Measurements from ENCODE around the gene ELMO1. TPM values are rescaled to one million over a fixed set of nuclear protein-coding genes. Genes with fewer than 3 reads are reported as not detected.

The ELMO1 gene
- total RNA-seq, 1 donor from 2014 or later, result 29.4 TPM

DNA sequence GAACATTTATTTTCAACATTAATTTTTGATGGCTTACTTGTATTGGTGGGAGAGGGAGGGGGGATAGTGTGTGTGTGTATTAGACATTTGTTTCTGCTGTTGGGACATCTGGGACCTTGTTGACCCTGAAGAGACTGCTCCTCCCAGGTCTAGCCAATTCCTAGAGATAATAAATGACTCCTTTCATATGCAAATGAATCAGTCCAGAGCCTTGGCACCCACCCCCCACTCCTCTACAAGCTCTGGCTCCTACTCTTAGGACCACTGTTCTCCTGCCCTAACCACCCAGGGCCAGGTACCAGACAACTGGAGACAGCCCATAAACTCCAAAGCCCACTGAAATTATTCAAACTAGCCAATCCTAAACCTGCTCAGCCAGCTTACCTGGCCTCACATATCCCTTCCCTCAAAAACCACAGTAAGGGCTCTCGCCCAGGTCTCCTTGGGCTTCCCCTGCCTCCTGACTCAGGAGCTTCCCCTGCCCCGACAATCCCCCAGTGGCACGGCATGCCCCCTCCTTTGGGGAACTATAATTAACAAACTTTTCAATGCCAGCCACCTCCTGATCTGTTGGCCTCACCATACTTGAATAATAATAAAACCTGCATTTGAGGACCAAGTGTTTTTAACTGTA, 233.3 kb downstream of the ELMO1 start:
- Mint-ChIP-seq H3K9me3 (no peaks in the 10 kb centered on the region), H3K36me3 (no peaks in the 10 kb centered on the region), H3K4me1 (ENCODE audit: unreplicated experiment) (peaks cover 50% of the 10 kb centered on the region), H3K27me3 (no peaks in the 10 kb centered on the region), H3K27ac (no peak overlapping the region), H3K4me3 (no peak overlapping the region)
- DNase-seq (ENCODE audit: extremely low spot score, unreplicated experiment), result no peak
- TF ChIP-seq CTCF (conservative IDR thresholded peaks at IDR 0.05), result no peak

GRCh38 chr7:37212556-37212955, 236.1 kb downstream of the ELMO1 start:
- no peaks in the 10 kb centered on the region for H3K9me3 Mint-ChIP-seq
- peaks cover 54% of the 10 kb centered on the region for H3K4me1 Mint-ChIP-seq (ENCODE audit: unreplicated experiment)
- H3K36me3 Mint-ChIP-seq, result no peaks in the 10 kb centered on the region
- H3K27me3 Mint-ChIP-seq, result no peaks in the 10 kb centered on the region
- H3K27ac Mint-ChIP-seq, result no peak overlapping the region
- no peak for TF ChIP-seq CTCF (conservative IDR thresholded peaks at IDR 0.05)
- H3K4me3 Mint-ChIP-seq, result peak overlapping the region; percentile 24
- DNase-seq (ENCODE audit: extremely low spot score, unreplicated experiment), result no peak

- no peak for TF ChIP-seq CTCF (conservative IDR thresholded peaks at IDR 0.05)
- Mint-ChIP-seq H3K36me3 (no peaks in the 10 kb centered on the region), H3K4me1 (ENCODE audit: unreplicated experiment) (peaks cover 52% of the 10 kb centered on the region), H3K27me3 (no peaks in the 10 kb centered on the region), H3K4me3 (no peak overlapping the region), H3K9me3 (no peaks in the 10 kb centered on the region), H3K27ac (no peak overlapping the region)
- DNase-seq (ENCODE audit: extremely low spot score, unreplicated experiment), result no peak
Measured at GRCh38 chr7:37212051-37212450, 236.6 kb downstream of the ELMO1 start.

GRCh38 chr7:37211097-37211880, 237.4 kb downstream of the ELMO1 start:
- H3K36me3 Mint-ChIP-seq, result no peaks in the 10 kb centered on the region
- TF ChIP-seq CTCF (conservative IDR thresholded peaks at IDR 0.05), result no peak
- no peaks in the 10 kb centered on the region for H3K27me3 Mint-ChIP-seq
- peaks cover 46% of the 10 kb centered on the region for H3K4me1 Mint-ChIP-seq (ENCODE audit: unreplicated experiment)
- no peaks in the 10 kb centered on the region for H3K9me3 Mint-ChIP-seq
- no peak for DNase-seq (ENCODE audit: extremely low spot score, unreplicated experiment)
- H3K4me3 Mint-ChIP-seq, result peak overlapping the region; percentile 31
- no peak overlapping the region for H3K27ac Mint-ChIP-seq

- no peak overlapping the region for H3K4me3 Mint-ChIP-seq
- H3K27me3 Mint-ChIP-seq, result no peaks in the 10 kb centered on the region
- no peak for DNase-seq (ENCODE audit: extremely low spot score, unreplicated experiment)
- TF ChIP-seq CTCF (conservative IDR thresholded peaks at IDR 0.05), result no peak
- H3K27ac Mint-ChIP-seq, result no peak overlapping the region
- no peaks in the 10 kb centered on the region for H3K36me3 Mint-ChIP-seq
- H3K9me3 Mint-ChIP-seq, result no peaks in the 10 kb centered on the region
- H3K4me1 Mint-ChIP-seq (ENCODE audit: unreplicated experiment), result peaks cover 32% of the 10 kb centered on the region
Measured at GRCh38 chr7:37209195-37209594, 239.5 kb downstream of the ELMO1 start.

Measured in type B pancreatic cell (in vitro differentiated cells).